IMR-90 (cell line): ENCODE measurements around the gene KRTAP8-1. TPM values are rescaled to one million over a fixed set of nuclear protein-coding genes. Genes with fewer than 3 reads are reported as not detected.

Experiments used
- ATAC-seq: fragments of 200-7000 bp; cut with Tn5 transposase; 2 replicates; pipeline ENCODE4 v1.9.1; 2020; ENCODE audit warnings: low read depth, mild to moderate bottlenecking, moderate library complexity
- Bru-seq: library from RNA; stranded (reverse); fragments of 400-500 nt; gene quantifications from one replicate; lab custom pipeline; 2021; lab: Mats Ljungman, UMichigan
- BruChase-seq, 2 experiments: library from RNA; stranded (reverse); fragments of 400-500 nt; gene quantifications; one replicate each; lab custom pipeline; 2021; lab: Mats Ljungman, UMichigan
- BruUV-seq: library from RNA; stranded (reverse); fragments of 400-500 nt; replicated peaks from 2 replicates; lab custom pipeline; 2021; lab: Mats Ljungman, UMichigan
- CTCF ChIA-PET: fragments of 300-600 bp; formaldehyde crosslinking; extraction: SDS; loops from one replicate; lab custom pipeline; 2021; ENCODE audit warnings: antibody characterized with exemption; lab: Yijun Ruan, JAX
- POLR2A ChIA-PET: fragments of 300-600 bp; sonication (Branson Sonifier 250); formaldehyde crosslinking; loops from one replicate; lab custom pipeline; 2022; ENCODE audit warnings: antibody characterized with exemption; ENCODE audit not compliant: unreplicated experiment; lab: Charles Lee
- DNase-seq: peaks from one replicate; pipeline ENCODE4 v3.0.0; 2013
- H2AFZ ChIP-seq: replicated peaks from 2 replicates; pipeline ENCODE3; 2013; ENCODE audit warnings: low read length, mild to moderate bottlenecking; ENCODE audit not compliant: poor library complexity
- H2AK5ac ChIP-seq: 2 replicates; pipeline ENCODE4 v1.6.1; 2013; ENCODE audit warnings: low read depth, low read length, inconsistent platforms
- H2AK9ac ChIP-seq: replicated peaks from 2 replicates; pipeline ENCODE3; 2013; ENCODE audit warnings: mild to moderate bottlenecking, low read depth, low read length, moderate library complexity; ENCODE audit not compliant: poor library complexity
- H2BK120ac ChIP-seq: 2 replicates; pipeline ENCODE4 v1.6.1; 2013; ENCODE audit warnings: low read depth, low read length, inconsistent platforms
- H2BK15ac ChIP-seq: 3 replicates; pipeline ENCODE4 v1.6.1; 2013; ENCODE audit warnings: low read depth, low read length, inconsistent platforms
- H2BK20ac ChIP-seq: 2 replicates; pipeline ENCODE4 v1.6.1; 2013; ENCODE audit warnings: low read depth, mild to moderate bottlenecking, inconsistent platforms, low read length, moderate library complexity
- H2BK5ac ChIP-seq: 2 replicates; pipeline ENCODE4 v1.6.1; 2013; ENCODE audit warnings: mild to moderate bottlenecking, low read depth, low read length, inconsistent platforms; ENCODE audit not compliant: poor library complexity, severe bottlenecking
- H3K14ac ChIP-seq: replicated peaks from 2 replicates; pipeline ENCODE4 v1.6.1; 2013; ENCODE audit warnings: low read depth, low read length, inconsistent platforms
- H3K18ac ChIP-seq: 2 replicates; pipeline ENCODE4 v1.6.1; 2013; ENCODE audit warnings: low read depth, low read length, control low read depth
- H3K23ac ChIP-seq: 2 replicates; pipeline ENCODE4 v1.6.1; 2013; ENCODE audit warnings: low read depth, low read length, inconsistent platforms
- H3K27ac ChIP-seq: 2 replicates; pipeline ENCODE4 v1.5.1; 2013; ENCODE audit warnings: mild to moderate bottlenecking, control low read depth, low read length; ENCODE audit not compliant: insufficient read depth
- H3K27me3 ChIP-seq: 2 replicates; pipeline ENCODE4 v1.6.1; 2013; ENCODE audit warnings: low read length; ENCODE audit not compliant: control insufficient read depth, insufficient read depth
- H3K36me3 ChIP-seq: 2 replicates; pipeline ENCODE4 v1.6.1; 2013; ENCODE audit warnings: low read length, mixed read lengths; ENCODE audit not compliant: control insufficient read depth, insufficient read depth
- H3K4ac ChIP-seq: 2 replicates; pipeline ENCODE4 v1.6.1; 2013; ENCODE audit warnings: low read depth, low read length, inconsistent platforms
- H3K4me1 ChIP-seq: 2 replicates; pipeline ENCODE4 v1.6.1; 2013; ENCODE audit warnings: low read length, mixed read lengths; ENCODE audit not compliant: control insufficient read depth, insufficient read depth
- H3K4me2 ChIP-seq: 2 replicates; pipeline ENCODE4 v1.6.1; 2013; ENCODE audit warnings: low read depth, mild to moderate bottlenecking, control low read depth, low read length, moderate library complexity
- H3K4me3 ChIP-seq: 2 replicates; pipeline ENCODE4 v1.5.1; 2013; ENCODE audit warnings: low read depth, mild to moderate bottlenecking, control low read depth, low read length, moderate library complexity; ENCODE audit not compliant: insufficient read depth
- H3K56ac ChIP-seq: 2 replicates; pipeline ENCODE4 v1.6.1; 2013; ENCODE audit warnings: low read length, inconsistent platforms; ENCODE audit not compliant: insufficient read depth; ENCODE audit errors: extremely low read depth
- H3K79me1 ChIP-seq, 2 experiments: 2 replicates each; pipeline ENCODE4 v1.6.1; 2013; ENCODE audit warnings: low read length in 2 of 2, inconsistent platforms in 1 of 2, low read depth in 1 of 2
- H3K9ac ChIP-seq: 2 replicates; pipeline ENCODE4 v1.6.1; 2013; ENCODE audit warnings: low read depth, low read length, control low read depth
- H3K9me1 ChIP-seq: 2 replicates; pipeline ENCODE4 v1.6.1; 2013; ENCODE audit warnings: low read length, inconsistent platforms; ENCODE audit not compliant: insufficient read depth
- H3K9me3 ChIP-seq: 2 replicates; pipeline ENCODE4 v1.6.1; 2013; ENCODE audit warnings: low read length; ENCODE audit not compliant: control insufficient read depth, insufficient read depth
- H4K20me1 ChIP-seq: 2 replicates; pipeline ENCODE4 v1.6.1; 2013; ENCODE audit warnings: low read length, inconsistent platforms; ENCODE audit not compliant: insufficient read depth
- H4K5ac ChIP-seq: 2 replicates; pipeline ENCODE4 v1.6.1; 2013; ENCODE audit warnings: mild to moderate bottlenecking, low read depth, low read length, control low read depth
- H4K8ac ChIP-seq, 2 experiments: 2 replicates each; pipeline ENCODE4 v1.6.1; 2013; ENCODE audit warnings: low read depth in 2 of 2, low read length in 2 of 2, control low read depth in 1 of 2, inconsistent platforms in 1 of 2
- H4K91ac ChIP-seq: 2 replicates; pipeline ENCODE4 v1.6.1; 2013; ENCODE audit warnings: low read depth, low read length, inconsistent platforms; ENCODE audit not compliant: insufficient read depth
- CHD1 ChIP-seq: IDR thresholded peaks from 2 replicates; pipeline ENCODE4 v1.6.1; 2012; ENCODE audit warnings: low read depth, low read length, improper control_type of control experiment
- RFX5 ChIP-seq: IDR thresholded peaks from 2 replicates; pipeline ENCODE4 v1.8.0; 2012; ENCODE audit warnings: low read depth, mild to moderate bottlenecking, low read length, moderate library complexity
- WGBS, 2 experiments: methylation state at CpG; one replicate each; pipeline versions ENCODE4 v1.1.5 to v1.1.7; 2013; ENCODE audit warnings: missing lambda C conversion rate in 2 of 2; ENCODE audit not compliant: insufficient read length in 1 of 2; ENCODE audit errors: extremely low coverage in 2 of 2; 5-methylcytosine and 5-hydroxymethylcytosine counted together
- dilution Hi-C: fragments of 300-500 bp; cut with HindIII; formaldehyde crosslinking; loops from one replicate; pipeline ENCODE4 v1.14.3; 2018; ENCODE audit warnings: low sequenced_read_pairs; ENCODE audit not compliant: unreplicated experiment
- in situ Hi-C: fragments of 300-500 bp; cut with MboI; formaldehyde crosslinking; loops from 3 replicates; pipeline ENCODE4 v1.14.3; 2019; ENCODE audit warnings: low sequenced_read_pairs, inconsistent platforms, mixed read lengths
- intact Hi-C: fragments of 100-400 bp; cut with micrococcal nuclease; formaldehyde crosslinking; loops from 2 replicates; pipeline ENCODE4 v1.10.0; 2022
- long read RNA-seq: library from polyadenylated mRNA; unstranded; transcript quantifications from one replicate; pipeline ENCODE4 v2.0.0, GENCODE V29; 2021; ENCODE audit not compliant: unreplicated experiment
- polyA plus RNA-seq, 3 experiments: library from polyadenylated mRNA; depleted of rRNA; stranded (reverse); fragments of >200 nt; gene quantifications; 2 replicates each; pipeline ENCODE4 v1.2.3, GENCODE V29; 2012; ENCODE audit warnings: low replicate concordance in 1 of 3
- total RNA-seq: library from RNA; depleted of rRNA; stranded (reverse); fragments of >200 nt; gene quantifications from 2 replicates; pipeline ENCODE4 v1.2.3, GENCODE V29; 2012; rRNA removed

The KRTAP8-1 gene
- not detected in 2 replicates for total RNA-seq
- polyA plus RNA-seq (2012; rRNA removed): not detected in 2 replicates
- polyA plus RNA-seq (2012; cell fraction: cytosol; rRNA removed): not detected in 2 replicates
- not detected in 2 replicates for polyA plus RNA-seq (2012; cell fraction: nucleus; rRNA removed; ENCODE audit: low replicate concordance)
- not detected for Bru-seq, nascent RNA
- not detected for BruChase-seq, experiment 1, labeled RNA remaining after a 6-hour chase
- not detected for BruChase-seq, experiment 2, labeled RNA remaining after a 2-hour chase
- long read RNA-seq: 0 reads

GRCh38 chr21:30813174-30813573 lies at the start of gene KRTAP8-1:
Gene KRTAP8-1 (minus strand): TSS chr21:30813274. CDS start chr21:30813220, 54 bp downstream.
- no peak within 1 kb of the TSS for H2BK5ac ChIP-seq
- H3K79me1 ChIP-seq: no peaks in the 10 kb centered on the region
- no peak within 1 kb of the TSS for H2BK20ac ChIP-seq
- H3K4ac ChIP-seq: no peak within 1 kb of the TSS
- no peak for ATAC-seq
- H3K9me3 ChIP-seq: peaks cover 8% of the 10 kb centered on the region
- CTCF ChIA-PET: no interaction called here
- no peak within 1 kb of the TSS for H3K4me3 ChIP-seq
- H4K91ac ChIP-seq: no peak within 1 kb of the TSS
- POLR2A ChIA-PET: no interaction called here
- in situ Hi-C loops (no loop called here), intact Hi-C loops (no loop called here), dilution Hi-C loops (no loop called here)
- no peak within 1 kb of the TSS for H4K5ac ChIP-seq
- H2AK9ac ChIP-seq: no peak within 1 kb of the TSS
- no peak within 1 kb of the TSS for H3K14ac ChIP-seq
- no peak within 1 kb of the TSS for H3K27ac ChIP-seq
- no peak within 1 kb of the TSS for H3K9ac ChIP-seq
- no peak within 1 kb of the TSS for H2BK15ac ChIP-seq
- no peak for TF ChIP-seq RFX5
- no peak for TF ChIP-seq CHD1
- no peaks in the 10 kb centered on the region for H3K36me3 ChIP-seq
- no peaks in the 10 kb centered on the region for H3K4me1 ChIP-seq
- no peaks in the 10 kb centered on the region for H3K9me1 ChIP-seq
- H2AFZ ChIP-seq: no peak within 1 kb of the TSS
- H3K56ac ChIP-seq: no peak within 1 kb of the TSS
- no peak within 1 kb of the TSS for H2BK120ac ChIP-seq
- no peaks in the 10 kb centered on the region for H3K27me3 ChIP-seq
- H4K20me1 ChIP-seq: no peaks in the 10 kb centered on the region
- H4K8ac ChIP-seq: no peak within 1 kb of the TSS
- no peak within 1 kb of the TSS for H3K18ac ChIP-seq
- H2AK5ac ChIP-seq: no peak within 1 kb of the TSS
- no peak within 1 kb of the TSS for H3K4me2 ChIP-seq
- no peak for DNase-seq
- BruUV-seq: no TSS peak
- whole genome bisulfite sequencing, 2 experiments: no CpG with 5 or more reads among the region's 5 CpGs
- no peak within 1 kb of the TSS for H3K23ac ChIP-seq
